ACC112 (cell line): ENCODE results near the gene SMCHD1.
A peak's percentile ranks its signal among the peaks of the same experiment; 100 is the strongest.
"Not testable (repeated sequence)": the region's sequence is repeated elsewhere in the genome, so short reads cannot be mapped to it uniquely, and the experiment has no call there.

Experiments
- H2AFZ ChIP-seq: fragments of 200-600 bp; sonication (generic); one replicate; pipeline ENCODE4 v1.6.0; 2017; ENCODE audit warnings: antibody characterized with exemption, low read length; ENCODE audit not compliant: unreplicated experiment
- H3K27ac ChIP-seq: fragments of 200-600 bp; sonication (generic); 2 replicates; pipeline ENCODE4 v1.5.1; 2014; ENCODE audit warnings: low read depth, mild to moderate bottlenecking, antibody characterized with exemption, low read length, moderate library complexity
- H3K27me3 ChIP-seq: fragments of 200-600 bp; sonication (generic); 2 replicates; pipeline ENCODE4 v1.6.1; 2014; ENCODE audit warnings: mild to moderate bottlenecking, antibody characterized with exemption, low read length, moderate library complexity, mixed read lengths; ENCODE audit not compliant: insufficient read depth
- H3K36me3 ChIP-seq: fragments of 200-600 bp; sonication (generic); 2 replicates; pipeline ENCODE4 v1.6.1; 2016; ENCODE audit warnings: mild to moderate bottlenecking, antibody characterized with exemption, low read length, moderate library complexity, mixed read lengths; ENCODE audit not compliant: insufficient read depth
- H3K4me1 ChIP-seq: fragments of 200-600 bp; sonication (generic); one replicate; pipeline ENCODE4 v1.6.1; 2016; ENCODE audit warnings: low read length, mixed read lengths; ENCODE audit not compliant: insufficient read depth, unreplicated experiment, control insufficient read depth
- H3K4me3 ChIP-seq: fragments of 200-600 bp; sonication (generic); 2 replicates; pipeline ENCODE4 v1.5.1; 2014; ENCODE audit warnings: mild to moderate bottlenecking, low read depth, low read length
- H3K79me2 ChIP-seq: fragments of 200-600 bp; sonication (generic); one replicate; pipeline ENCODE4 v1.6.0; 2016; ENCODE audit warnings: low read length; ENCODE audit not compliant: control insufficient read depth, unreplicated experiment, insufficient read depth

Gene SMCHD1

GRCh38 chr18:2814928-2815327 is 159.4 kb downstream of the SMCHD1 start:
- Histone ChIP-seq H3K4me1 (no peaks in the 10 kb centered on the region), H3K4me3 (no peak overlapping the region), H2AFZ (no peak overlapping the region), H3K27ac (no peak overlapping the region), H3K27me3 (no peaks in the 10 kb centered on the region), H3K36me3 (no peaks in the 10 kb centered on the region), H3K79me2 (no peaks in the 10 kb centered on the region)

DNA sequence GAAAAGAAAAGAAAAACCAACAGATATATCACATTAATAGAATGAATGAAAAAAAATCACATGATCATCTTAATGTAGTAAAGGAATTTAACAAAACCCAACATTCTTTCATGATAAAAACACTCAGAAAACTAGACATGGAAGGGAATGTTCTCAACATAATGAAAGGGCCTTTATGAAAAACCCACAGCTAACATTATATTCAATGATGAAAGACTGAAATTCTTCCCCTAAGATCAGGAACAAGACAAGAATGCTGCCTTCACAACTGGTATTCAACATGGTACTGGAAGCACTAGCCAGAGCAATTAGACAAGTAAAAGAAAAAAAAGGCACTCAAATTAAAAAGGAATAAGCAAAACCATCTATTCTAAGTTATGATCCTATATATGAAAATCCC is 162.8 kb downstream of the SMCHD1 start:
- H3K4me1 ChIP-seq: no peaks in the 10 kb centered on the region
- H3K27ac ChIP-seq: no peak overlapping the region
- H3K27me3 ChIP-seq: no peaks in the 10 kb centered on the region
- H3K4me3 ChIP-seq: no peak overlapping the region
- no peaks in the 10 kb centered on the region for H3K36me3 ChIP-seq
- no peak overlapping the region for H2AFZ ChIP-seq
- H3K79me2 ChIP-seq: no peaks in the 10 kb centered on the region

- H3K4me3 ChIP-seq: no peak overlapping the region
- no peak overlapping the region for H2AFZ ChIP-seq
- H3K79me2 ChIP-seq: no peaks in the 10 kb centered on the region
- H3K27ac ChIP-seq: no peak overlapping the region
- H3K4me1 ChIP-seq: peaks cover 3% of the 10 kb centered on the region
- H3K27me3 ChIP-seq: no peaks in the 10 kb centered on the region
- no peaks in the 10 kb centered on the region for H3K36me3 ChIP-seq
Measured at GRCh38 chr18:2821695-2822094, 166.2 kb downstream of the SMCHD1 start.

DNA sequence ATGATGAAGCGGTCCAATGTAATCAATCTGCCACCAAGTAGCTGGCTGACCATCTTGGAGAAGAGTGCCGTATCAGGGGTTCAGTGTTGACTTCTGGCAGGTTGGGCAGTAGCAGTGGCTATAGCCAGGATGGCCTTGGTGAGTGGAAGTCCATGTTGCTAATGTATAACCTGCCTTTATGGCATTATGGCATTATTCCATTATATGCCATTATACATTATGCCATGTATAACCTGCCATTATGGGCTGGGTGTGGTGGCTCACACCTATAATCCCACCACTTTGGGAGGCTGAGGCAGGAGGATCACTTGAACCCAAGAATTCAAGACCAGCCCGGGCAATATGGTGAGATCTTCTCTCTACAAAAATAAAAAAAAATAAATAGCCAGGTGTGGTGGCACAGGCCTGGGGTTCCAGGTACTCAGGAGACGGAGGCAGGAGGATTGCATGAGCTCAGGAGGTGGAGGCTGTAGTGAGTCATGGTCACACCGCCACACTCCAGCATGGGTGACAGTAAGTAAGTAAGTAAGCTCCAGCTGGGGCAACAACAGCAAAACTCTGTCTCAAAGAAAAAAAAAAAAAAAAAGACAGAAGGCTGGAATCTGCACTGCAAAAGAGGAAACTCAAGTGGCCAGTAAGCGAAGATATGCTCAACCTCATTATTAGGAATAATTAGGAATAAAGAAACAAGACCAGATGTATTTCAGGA is 166.8 kb downstream of the SMCHD1 start:
- Histone ChIP-seq H3K36me3 (no peaks in the 10 kb centered on the region), H3K27me3 (no peaks in the 10 kb centered on the region), H3K27ac (no peak overlapping the region), H2AFZ (no peak overlapping the region), H3K4me1 (peaks cover 9% of the 10 kb centered on the region), H3K79me2 (no peaks in the 10 kb centered on the region), H3K4me3 (no peak overlapping the region)

GRCh38 chr18:2823202-2823601 is 167.7 kb downstream of the SMCHD1 start:
- Histone ChIP-seq H3K4me1 (peaks cover 9% of the 10 kb centered on the region), H3K79me2 (no peaks in the 10 kb centered on the region), H3K27me3 (no peaks in the 10 kb centered on the region), H3K4me3 (no peak overlapping the region), H3K36me3 (no peaks in the 10 kb centered on the region), H2AFZ (no peak overlapping the region), H3K27ac (no peak overlapping the region)

DNA sequence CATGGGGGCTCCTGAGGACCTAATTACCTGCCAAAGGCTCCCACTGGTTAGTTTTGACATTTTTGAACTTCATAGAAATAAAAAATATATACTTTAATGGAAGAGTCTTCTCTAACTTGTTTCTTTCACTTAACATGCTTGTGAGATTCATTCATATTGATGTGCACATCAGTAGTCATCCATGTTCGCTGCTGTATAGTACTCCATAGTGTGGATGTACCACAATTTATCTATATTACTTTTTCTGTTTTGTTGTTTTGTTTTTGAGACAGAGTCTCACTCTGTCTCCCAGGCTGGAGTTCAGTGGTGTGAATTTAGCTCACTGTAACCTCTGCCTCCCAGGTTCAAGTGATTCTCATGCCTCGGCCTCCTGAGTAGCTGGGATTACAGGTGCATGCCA is 168.4 kb downstream of the SMCHD1 start:
- H3K4me1 ChIP-seq: peaks cover 9% of the 10 kb centered on the region
- no peak overlapping the region for H3K4me3 ChIP-seq
- no peaks in the 10 kb centered on the region for H3K27me3 ChIP-seq
- H3K27ac ChIP-seq: no peak overlapping the region
- no peaks in the 10 kb centered on the region for H3K36me3 ChIP-seq
- no peak overlapping the region for H2AFZ ChIP-seq
- no peaks in the 10 kb centered on the region for H3K79me2 ChIP-seq

DNA sequence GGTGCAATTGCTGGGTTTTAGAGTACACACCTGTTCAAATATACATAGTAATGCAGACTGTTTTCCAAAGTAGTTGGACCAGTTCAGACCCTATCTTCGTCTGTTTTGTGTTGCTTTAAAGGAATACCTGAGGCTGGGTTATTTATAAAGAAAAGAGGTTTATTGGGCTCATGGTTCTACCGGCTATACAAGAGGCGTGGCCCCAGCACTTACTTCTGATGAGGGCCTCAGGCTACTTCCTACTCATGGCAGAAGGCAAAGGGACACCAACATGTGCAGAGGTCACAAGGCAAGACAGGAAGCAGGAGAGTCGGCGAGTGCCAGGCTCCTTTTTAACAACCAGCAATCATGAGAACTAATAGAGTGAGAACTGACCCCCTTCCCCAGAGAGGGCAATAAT is 169.3 kb downstream of the SMCHD1 start:
- no peak overlapping the region for H3K27ac ChIP-seq
- no peaks in the 10 kb centered on the region for H3K27me3 ChIP-seq
- H3K79me2 ChIP-seq: no peaks in the 10 kb centered on the region
- no peak overlapping the region for H3K4me3 ChIP-seq
- H2AFZ ChIP-seq: no peak overlapping the region
- H3K4me1 ChIP-seq: peaks cover 9% of the 10 kb centered on the region
- H3K36me3 ChIP-seq: no peaks in the 10 kb centered on the region

DNA sequence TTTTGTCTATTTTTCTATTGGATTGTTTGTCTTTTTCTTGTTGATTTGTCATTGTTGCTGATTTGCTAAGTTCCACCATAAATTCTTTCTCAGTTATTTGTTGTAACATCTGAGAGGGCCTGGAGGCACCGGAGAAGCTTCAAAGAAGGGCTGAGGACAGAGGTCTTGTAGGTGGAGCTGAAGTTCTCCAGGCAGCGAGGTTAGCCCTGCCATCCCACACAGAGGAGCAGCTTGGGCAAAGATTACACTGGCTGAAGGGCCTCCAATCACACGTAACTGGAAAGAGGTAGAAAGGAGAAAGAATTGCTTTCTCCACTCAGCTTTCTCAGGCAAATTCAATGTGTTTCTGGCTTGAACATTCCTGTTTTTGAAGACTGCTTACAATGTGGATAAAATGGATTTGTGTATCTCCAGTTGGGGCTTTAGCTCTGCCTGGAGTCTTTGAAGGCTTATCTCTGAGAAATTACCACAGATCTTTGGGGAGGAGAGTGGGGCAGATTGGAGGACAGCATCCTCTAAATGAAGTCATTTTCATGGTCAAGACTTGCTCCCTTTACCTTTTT is 170.2 kb downstream of the SMCHD1 start:
- Histone ChIP-seq H3K4me3 (no peak overlapping the region), H3K27ac (no peak overlapping the region), H2AFZ (no peak overlapping the region), H3K27me3 (no peaks in the 10 kb centered on the region), H3K79me2 (no peaks in the 10 kb centered on the region), H3K36me3 (no peaks in the 10 kb centered on the region), H3K4me1 (peaks cover 9% of the 10 kb centered on the region)

- no peaks in the 10 kb centered on the region for H3K79me2 ChIP-seq
- H2AFZ ChIP-seq: peak overlapping the region; percentile 85
- H3K27ac ChIP-seq: peak overlapping the region; percentile 40; the same call in 1 of the 2 replicates
- peaks cover 9% of the 10 kb centered on the region for H3K4me1 ChIP-seq
- no peaks in the 10 kb centered on the region for H3K36me3 ChIP-seq
- no peak overlapping the region for H3K4me3 ChIP-seq
- H3K27me3 ChIP-seq: no peaks in the 10 kb centered on the region
Measured at GRCh38 chr18:2826581-2826980, 171.1 kb downstream of the SMCHD1 start.

GRCh38 chr18:2827061-2827460 is 171.5 kb downstream of the SMCHD1 start:
- no peaks in the 10 kb centered on the region for H3K79me2 ChIP-seq
- H3K4me1 ChIP-seq: peaks cover 9% of the 10 kb centered on the region
- peak overlapping the region; percentile 40; the same call in 1 of the 2 replicates for H3K27ac ChIP-seq
- H3K4me3 ChIP-seq: no peak overlapping the region
- H3K36me3 ChIP-seq: no peaks in the 10 kb centered on the region
- no peaks in the 10 kb centered on the region for H3K27me3 ChIP-seq
- peak overlapping the region; percentile 85 for H2AFZ ChIP-seq

GRCh38 chr18:2836118-2836517 is 180.6 kb downstream of the SMCHD1 start:
- not testable (repeated sequence) for H3K4me1 ChIP-seq, H3K79me2 ChIP-seq, H3K4me3 ChIP-seq, H3K36me3 ChIP-seq, H2AFZ ChIP-seq, H3K27ac ChIP-seq, H3K27me3 ChIP-seq
